ENCODE data around the gene JAGN1.
"Not testable (repeated sequence)": the region's sequence is repeated elsewhere in the genome, so short reads cannot be mapped to it uniquely, and the experiment has no call there.

Gene JAGN1

GRCh38 chr3:9875448-9875847 is 15.0 kb upstream of the JAGN1 start:
- TF ChIP-seq CTCF (conservative IDR thresholded peaks at IDR 0.05; ENCODE audit: low read length), result no peak
- no peak overlapping the region for H3K4me3 ChIP-seq (ENCODE audit: low read length)
- no peak for DNase-seq (ENCODE audit: low read depth)

GRCh38 chr3:9876255-9876654 is 14.2 kb upstream of the JAGN1 start:
- not testable (repeated sequence) for DNase-seq (ENCODE audit: low read depth); H3K4me3 ChIP-seq (ENCODE audit: low read length)

- no peak overlapping the region for H3K4me3 ChIP-seq (ENCODE audit: low read length)
- no peak for DNase-seq (ENCODE audit: low read depth)
- TF ChIP-seq CTCF (conservative IDR thresholded peaks at IDR 0.05; ENCODE audit: low read length), result no peak
These were observed 13.4 kb upstream of the JAGN1 start for GRCh38 chr3:9876991-9877390.

GRCh38 chr3:9878700-9879099 is 11.7 kb upstream of the JAGN1 start:
- DNase-seq (ENCODE audit: low read depth), result no peak
- H3K4me3 ChIP-seq (ENCODE audit: low read length), result no peak overlapping the region
- TF ChIP-seq CTCF (conservative IDR thresholded peaks at IDR 0.05; ENCODE audit: low read length), result no peak

- DNase-seq (ENCODE audit: low read depth), result no peak
- no peak for TF ChIP-seq CTCF (conservative IDR thresholded peaks at IDR 0.05; ENCODE audit: low read length)
- no peak within 1 kb of the TSS for H3K4me3 ChIP-seq (ENCODE audit: low read length)
These were observed 10.4 kb upstream of the JAGN1 start, which contains the start of gene CIDEC for GRCh38 chr3:9879830-9880549. Gene CIDEC (minus strand): TSS chr3:9880253. CDS start chr3:9878486, 1,767 bp downstream.

- H3K4me3 ChIP-seq (ENCODE audit: low read length), result no peak overlapping the region
- no peak for TF ChIP-seq CTCF (conservative IDR thresholded peaks at IDR 0.05; ENCODE audit: low read length)
- DNase-seq (ENCODE audit: low read depth), result no peak
These were observed 9.0 kb upstream of the JAGN1 start for GRCh38 chr3:9881441-9881840.

GRCh38 chr3:9883706-9884554 is 6.5 kb upstream of the JAGN1 start:
- H3K4me3 ChIP-seq (ENCODE audit: low read length), result no peak overlapping the region
- no peak for TF ChIP-seq CTCF (conservative IDR thresholded peaks at IDR 0.05; ENCODE audit: low read length)

More at GRCh38 chr3:9883706-9884554, 6.5 kb upstream of the JAGN1 start:
- DNase-seq (ENCODE audit: low read depth), result peak; percentile 65
